ENCODE measurements around the gene DYNLRB1.
"Not testable (repeated sequence)": the region's sequence is repeated elsewhere in the genome, so short reads cannot be mapped to it uniquely, and the experiment has no call there.

Gene DYNLRB1

GRCh38 chr20:34516247-34517113 is at the start of gene DYNLRB1:
DYNLRB1 (plus strand) TSS chr20:34516422; CDS start chr20:34516459, 37 bp downstream.
- peak; percentile 89 for DNase-seq (ENCODE audit: low read depth in 2 of 2, low spot score in 1 of 2)

DNA sequence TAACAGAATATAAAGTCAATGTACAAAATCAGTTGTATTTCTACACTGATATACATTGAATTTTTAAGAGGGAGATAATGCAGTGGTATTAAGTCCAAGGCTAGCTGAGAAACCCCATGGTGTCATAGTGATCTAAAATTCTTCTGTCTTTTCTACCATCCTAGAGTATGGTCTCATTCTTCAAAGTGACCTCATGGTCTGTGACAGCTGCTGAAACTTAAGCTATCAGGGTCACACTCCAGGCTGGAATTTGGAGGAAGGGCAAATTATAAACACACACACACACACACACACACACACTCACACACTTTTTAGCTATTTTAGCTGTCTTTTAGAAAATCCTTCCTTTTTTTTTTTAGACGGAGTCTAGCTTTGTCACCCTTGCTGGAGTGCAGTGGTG is 47.3 kb upstream of the DYNLRB1 start:
- DNase-seq (ENCODE audit: low read depth in 2 of 2, low spot score in 1 of 2): no peak

DNA sequence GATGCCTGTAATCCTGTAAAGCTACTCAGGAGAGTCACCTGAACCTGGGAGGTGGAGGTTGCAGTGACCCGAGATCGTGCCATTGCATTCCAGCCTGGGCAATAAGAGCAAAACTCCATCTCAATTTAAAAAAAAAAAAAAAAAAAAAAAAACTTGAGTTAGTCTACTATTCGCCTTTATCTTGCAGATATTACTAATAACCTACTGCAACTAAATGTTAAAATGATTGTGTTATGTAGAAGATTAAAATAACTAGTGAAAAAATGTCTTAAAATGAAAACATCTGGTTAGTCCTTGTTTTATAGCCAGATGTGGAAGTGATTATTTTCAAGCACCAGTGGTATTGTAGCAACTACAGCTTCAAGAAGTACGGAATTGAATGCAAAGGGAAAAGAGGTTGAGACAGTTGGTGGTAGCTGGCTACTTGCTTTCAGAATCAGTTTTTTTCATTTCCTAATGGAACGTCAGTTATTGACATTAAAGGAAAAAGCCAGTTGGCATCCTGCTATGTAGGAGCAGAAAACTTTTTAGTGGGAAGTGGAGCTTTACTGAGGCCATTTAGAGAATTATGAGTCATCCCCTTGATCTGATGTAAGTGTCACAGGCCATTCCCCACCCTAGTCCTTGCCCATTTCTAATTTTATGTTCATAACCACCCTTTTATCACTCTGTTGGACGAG is 43.8 kb upstream of the DYNLRB1 start:
- no peak for DNase-seq (ENCODE audit: low read depth in 2 of 2, low spot score in 1 of 2)

DNA sequence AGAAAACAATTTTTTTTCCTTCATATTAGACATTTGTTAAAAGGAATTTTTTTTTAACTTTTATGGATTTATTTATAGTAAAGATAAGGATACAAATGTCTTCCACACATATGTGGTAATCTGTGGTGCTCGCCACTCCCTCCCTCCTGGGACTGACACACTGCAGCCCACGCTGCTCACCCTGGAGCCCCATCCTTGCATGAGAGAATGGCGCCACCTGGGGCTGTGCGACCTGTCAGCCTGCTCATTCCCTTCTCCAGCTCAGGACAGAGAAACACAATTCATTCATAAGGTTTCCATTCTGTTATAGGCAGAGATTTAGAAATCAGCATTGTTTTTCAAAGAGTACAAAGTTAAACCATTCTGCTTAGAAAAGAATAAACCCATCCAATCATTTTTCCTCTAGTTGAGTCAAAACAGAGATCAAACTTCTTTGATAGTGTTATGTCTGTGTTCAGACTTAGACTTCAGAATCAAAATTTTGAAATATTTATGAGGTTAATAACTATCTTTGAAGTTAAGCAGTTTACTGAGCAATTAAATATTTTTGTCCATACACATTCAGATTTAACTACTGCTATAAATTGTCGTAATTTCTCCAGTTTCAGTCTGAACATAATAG is 42.8 kb upstream of the DYNLRB1 start:
- no peak for DNase-seq (ENCODE audit: low read depth in 2 of 2, low spot score in 1 of 2)

DNA sequence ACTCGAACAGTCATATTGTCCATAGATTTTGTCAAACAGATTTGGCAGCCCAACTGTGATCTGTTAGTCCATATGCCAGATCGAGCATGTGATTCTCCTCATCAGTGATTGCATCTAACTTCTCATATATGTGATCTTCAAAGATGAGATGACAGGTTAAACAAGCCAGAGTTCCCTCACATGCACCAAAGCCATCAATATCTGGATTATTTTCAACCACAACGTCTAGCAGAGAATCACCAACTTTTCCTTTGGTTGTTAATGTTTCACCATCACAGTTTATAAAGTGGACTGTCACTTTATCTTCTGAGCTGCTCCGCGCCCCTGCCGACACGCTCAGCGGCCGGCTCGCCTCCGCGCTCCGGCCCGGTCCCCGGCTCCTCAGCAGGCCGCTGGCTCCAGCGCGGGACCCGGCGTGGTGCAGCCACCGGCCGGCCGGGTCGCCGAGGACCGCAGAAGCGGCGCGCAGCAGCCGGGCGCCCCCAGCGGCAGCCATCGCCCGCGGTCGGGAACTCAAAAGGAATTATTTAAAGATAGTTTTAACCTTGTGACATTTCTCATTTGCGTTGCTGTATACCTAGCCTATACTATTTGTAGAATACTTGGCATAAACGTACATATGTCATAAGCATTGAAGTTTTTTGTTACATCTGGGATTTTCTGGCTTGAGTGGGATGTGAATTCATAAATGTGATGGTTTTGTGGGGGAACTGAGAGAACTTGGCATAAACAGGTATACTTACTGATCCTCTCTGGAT is 40.1 kb upstream of the DYNLRB1 start:
- DNase-seq (ENCODE audit: low read depth in 2 of 2, low spot score in 1 of 2): peak; percentile 3 to 14

DNA sequence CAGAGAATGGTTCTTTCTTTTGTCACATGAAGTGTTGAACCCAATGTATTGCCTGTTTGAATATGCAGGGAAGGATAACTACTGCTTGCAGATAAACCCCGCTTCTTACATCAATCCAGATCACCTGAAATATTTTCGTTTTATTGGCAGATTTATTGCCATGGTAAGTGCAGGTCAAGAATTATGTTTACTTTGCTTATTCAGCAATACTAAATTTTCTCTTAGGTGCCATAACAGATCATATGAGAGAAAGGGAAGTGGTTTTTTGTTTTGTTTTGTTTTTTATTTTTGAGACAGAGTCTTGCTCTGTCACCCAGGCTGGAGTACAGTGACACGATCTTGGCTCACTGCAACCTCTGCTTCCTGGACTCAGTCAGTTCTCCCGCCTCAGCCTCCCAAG is 36.6 kb upstream of the DYNLRB1 start:
- DNase-seq (ENCODE audit: low read depth in 2 of 2, low spot score in 1 of 2): no peak

DNA sequence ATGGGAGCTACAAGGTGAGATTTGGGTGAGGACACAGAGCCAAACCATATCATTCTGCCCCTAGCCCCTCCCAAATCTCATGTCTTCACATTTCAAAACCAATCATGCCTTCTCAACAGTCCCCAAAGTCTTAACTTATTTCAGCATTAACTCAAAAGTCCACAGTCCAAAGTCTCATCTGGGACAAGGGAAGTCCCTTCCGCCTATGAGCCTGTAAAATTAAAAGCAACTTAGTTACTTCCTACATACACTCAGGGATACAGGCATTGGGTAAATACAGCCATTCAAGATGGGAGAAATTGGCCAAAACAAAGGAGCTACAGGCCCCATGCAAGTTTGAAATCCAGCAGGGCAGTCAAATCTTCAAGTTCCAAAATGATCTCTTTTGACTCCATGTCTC is 34.1 kb upstream of the DYNLRB1 start:
- DNase-seq (ENCODE audit: low read depth in 2 of 2, low spot score in 1 of 2): not testable (repeated sequence)

DNA sequence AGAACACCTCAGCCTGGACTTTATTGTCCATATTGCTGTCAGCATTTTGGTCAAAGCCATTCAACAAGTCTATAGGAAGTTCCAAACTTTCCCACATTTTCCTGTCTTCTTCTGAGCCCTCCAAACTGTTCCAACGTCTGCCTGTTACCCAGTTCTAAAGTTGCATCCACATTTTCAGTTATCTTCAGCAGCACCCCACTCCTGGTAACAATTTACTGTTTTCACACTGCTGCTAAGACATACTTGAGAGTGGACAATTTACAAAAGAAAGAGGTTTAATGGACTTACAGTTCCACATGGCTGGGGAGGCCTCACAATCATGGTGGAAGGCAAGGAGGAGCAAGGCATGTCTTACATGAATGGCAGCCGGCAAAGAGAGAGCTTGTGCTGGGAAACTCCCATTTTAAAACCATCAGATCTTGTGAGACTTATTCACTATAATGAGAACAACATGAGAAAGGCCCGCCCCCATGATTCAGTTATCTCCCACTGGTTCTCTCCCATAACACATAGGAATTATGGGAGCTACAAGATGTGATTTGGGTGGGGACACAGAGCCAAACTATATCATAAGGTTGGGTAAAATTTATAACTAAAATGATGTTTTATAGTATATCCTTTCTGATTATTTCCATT is 32.5 kb upstream of the DYNLRB1 start:
- DNase-seq (ENCODE audit: low read depth in 2 of 2, low spot score in 1 of 2): not testable (repeated sequence)

DNA sequence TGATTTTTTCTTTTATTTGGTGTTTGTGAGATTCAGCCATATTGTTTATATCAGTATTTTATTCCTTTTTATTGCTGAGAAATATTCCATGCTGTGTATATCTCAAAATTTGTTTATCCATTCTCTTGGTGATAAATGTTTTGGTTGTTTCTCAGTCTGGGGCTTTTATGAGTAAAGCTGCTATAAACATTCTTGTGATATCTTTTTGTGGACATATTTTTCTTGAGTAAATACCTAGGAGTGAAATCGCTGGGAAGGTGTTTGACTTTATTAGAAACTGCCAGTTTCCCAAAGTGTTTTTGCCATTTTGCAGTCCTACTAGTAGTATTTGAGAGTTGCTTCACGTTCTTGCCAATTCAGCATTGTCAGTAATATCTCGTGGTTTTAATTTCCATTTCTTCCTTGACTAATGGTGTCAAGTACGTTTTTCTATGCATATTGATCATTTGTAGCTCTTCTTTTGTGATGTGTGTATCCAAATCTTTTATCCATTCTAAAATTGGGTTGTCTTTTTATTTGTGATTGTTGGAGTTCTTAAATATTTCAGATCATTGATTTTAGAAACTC is 31.1 kb upstream of the DYNLRB1 start:
- no peak for DNase-seq (ENCODE audit: low read depth in 2 of 2, low spot score in 1 of 2)

DNA sequence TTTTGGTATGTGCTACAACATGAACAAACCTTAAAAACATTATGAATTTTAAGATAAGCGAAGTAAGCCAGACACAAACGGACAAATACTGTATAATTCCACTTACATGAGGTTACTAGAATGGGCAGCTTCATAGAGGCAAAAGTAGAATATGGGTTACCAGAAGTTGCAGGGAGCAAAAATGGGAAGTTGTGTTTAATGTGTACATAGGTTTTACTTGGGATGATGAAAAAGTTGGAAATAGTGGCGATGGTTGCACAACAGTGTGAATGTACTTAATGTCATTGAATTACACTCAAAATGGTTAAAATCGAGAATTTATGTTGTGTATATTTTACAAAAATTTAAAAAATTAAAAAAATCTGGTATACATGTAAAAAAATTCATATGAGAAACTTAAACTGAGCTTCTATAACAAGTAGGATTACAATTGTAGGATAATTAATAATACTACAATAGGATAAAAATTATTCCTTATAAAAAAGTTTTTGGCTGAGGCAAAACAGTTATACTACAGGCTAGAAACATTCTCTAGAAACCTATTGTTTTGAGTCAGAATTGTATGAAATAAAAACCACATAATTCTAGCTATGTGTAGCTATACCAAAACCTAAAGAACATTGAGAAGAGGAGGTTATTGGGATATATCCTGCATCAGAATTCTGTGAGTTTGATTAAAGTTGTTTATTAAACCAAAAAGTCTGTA is 24.8 kb upstream of the DYNLRB1 start:
- no peak for DNase-seq (ENCODE audit: low read depth in 2 of 2, low spot score in 1 of 2)

DNA sequence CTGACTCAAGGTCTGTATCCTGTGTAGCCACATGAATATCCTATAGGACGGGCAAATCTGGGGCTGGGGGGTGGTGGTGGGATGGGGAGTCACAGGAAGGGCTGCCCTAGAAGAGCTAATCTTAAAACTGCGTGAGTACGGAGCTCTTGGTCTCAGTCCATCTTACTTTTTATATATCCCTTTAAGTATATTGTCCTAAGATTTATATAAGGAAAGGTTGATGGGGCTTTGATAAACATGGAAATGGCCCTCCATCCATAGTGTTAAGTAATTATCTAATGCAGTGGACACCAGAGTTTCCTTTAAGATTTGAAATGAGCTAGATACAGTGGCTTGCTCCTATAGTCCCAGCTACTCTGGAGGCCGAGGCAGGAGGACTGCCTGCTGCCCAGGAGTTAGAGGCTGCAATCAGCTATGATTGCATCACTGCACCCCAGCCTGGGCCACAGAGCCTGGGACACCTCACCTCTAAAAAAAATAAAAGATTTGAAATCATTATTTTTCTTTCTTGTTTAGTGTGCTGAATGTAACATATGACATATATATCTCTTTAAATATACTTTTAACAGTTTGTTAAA is 24.2 kb upstream of the DYNLRB1 start:
- no peak for DNase-seq (ENCODE audit: low read depth in 2 of 2, low spot score in 1 of 2)

DNA sequence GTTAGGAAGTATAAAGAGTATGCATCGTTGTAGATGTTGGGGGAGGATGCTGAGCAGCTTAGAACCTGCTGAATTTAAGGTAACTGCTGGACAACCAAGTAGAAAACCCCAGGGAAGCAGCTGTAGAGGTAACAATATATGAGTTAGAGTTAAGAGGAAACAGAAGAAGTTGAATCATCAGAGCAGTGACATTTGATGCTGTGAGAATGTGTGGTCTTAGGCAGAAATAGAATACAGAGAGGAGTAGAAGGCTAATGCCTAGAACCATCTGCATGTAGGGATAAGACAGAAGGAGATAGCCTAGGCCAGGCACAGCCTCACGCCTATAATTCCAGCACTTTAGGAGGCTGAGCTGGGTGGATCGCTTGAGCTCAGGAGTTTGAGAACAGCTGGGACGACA is 22.6 kb upstream of the DYNLRB1 start:
- DNase-seq (ENCODE audit: low read depth in 2 of 2, low spot score in 1 of 2): no peak

GRCh38 chr20:34495307-34495706 is 20.9 kb upstream of the DYNLRB1 start:
- DNase-seq (ENCODE audit: low read depth in 2 of 2, low spot score in 1 of 2): no peak

- no peak for DNase-seq (ENCODE audit: low read depth in 2 of 2, low spot score in 1 of 2)
Measured at GRCh38 chr20:34495916-34496315, 20.3 kb upstream of the DYNLRB1 start.

DNA sequence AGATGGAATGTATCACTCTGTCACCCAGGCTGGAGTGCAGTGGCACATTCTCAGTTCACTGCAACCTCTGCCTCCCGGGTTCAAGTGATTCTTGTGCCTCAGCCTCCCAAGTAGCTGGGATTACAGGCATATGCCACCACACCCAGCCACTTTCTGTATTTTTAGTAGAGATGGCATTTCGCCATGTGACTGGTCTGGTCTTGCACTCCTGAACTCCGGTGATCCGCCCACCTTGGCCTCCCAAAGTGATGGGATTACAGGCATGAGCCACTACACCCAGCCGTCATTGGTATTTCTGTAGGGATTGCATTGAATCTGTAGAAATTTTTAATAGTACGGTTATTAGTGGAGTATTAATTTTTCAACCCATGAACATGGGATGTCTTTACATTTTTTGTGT is 18.6 kb upstream of the DYNLRB1 start:
- DNase-seq (ENCODE audit: low read depth in 2 of 2, low spot score in 1 of 2): not testable (repeated sequence)

DNA sequence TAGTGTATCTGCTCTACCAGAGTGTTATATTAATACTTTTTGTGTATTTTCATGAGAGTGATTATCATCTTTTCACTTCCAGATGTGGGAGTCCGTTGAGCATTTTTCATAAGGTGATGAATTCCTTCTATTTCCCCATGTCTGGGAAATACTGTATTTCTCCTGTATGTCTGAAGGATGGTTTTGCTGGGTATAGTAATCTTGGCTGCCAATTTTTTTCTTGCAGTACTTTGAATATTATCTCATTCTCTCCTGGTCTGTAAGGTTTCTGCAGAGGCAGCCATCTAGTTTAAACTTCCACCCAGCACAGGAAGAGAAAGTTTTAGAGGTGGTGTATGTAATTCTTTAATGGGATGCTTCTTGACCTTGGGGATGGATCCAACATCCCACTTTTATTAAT is 15.4 kb upstream of the DYNLRB1 start:
- DNase-seq (ENCODE audit: low read depth in 2 of 2, low spot score in 1 of 2): no peak

DNA sequence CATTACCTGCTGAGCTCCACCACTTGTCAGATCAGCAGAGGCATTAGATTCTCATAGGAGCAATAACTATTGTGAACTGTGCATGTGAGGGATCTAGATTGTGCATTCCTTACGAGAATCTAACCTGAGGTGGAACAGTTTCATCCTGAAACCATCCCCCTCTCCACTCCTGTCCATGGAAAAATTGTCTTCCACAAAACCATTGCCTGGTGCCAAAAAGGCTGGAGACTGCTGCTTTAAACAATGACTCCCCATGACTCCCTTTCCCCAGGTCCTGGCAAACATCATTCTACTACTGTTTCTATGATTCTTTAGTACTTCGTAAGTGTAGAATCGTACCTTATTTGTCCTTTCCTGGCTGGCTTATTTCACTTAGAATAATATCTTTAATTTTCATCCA is 9.7 kb upstream of the DYNLRB1 start:
- DNase-seq (ENCODE audit: low read depth in 2 of 2, low spot score in 1 of 2): no peak

- no peak for DNase-seq (ENCODE audit: low read depth in 2 of 2, low spot score in 1 of 2)
Measured at GRCh38 chr20:34507702-34508413, 8.4 kb upstream of the DYNLRB1 start.

- DNase-seq (ENCODE audit: low read depth in 2 of 2, low spot score in 1 of 2): no peak
Measured at GRCh38 chr20:34510575-34510974, 5.6 kb upstream of the DYNLRB1 start.

Data from stimulated activated CD8-positive, alpha-beta memory T cell treated with anti-CD3 and anti-CD28 coated beads, Interleukin-4, amount 100 ng/mL, for 4 hours (primary cell).